IMR-90 (cell line): ENCODE data around the gene PFDN1.

Source experiments
- BHLHE40 ChIP-seq: fragments of 150-350 bp; IDR thresholded peaks from 2 replicates; pipeline ENCODE4 v1.6.1; 2016; ENCODE audit warnings: mild to moderate bottlenecking, low read depth, low read length
- POLR2A ChIP-seq: IDR thresholded peaks from 2 replicates; pipeline ENCODE4 v1.6.1; 2012; ENCODE audit warnings: mild to moderate bottlenecking, low read depth, low read length
- TF ChIP-seq, protein P1 (sequence below): conservative IDR thresholded peaks from 2 replicates; pipeline ENCODE4 v1.5.1; 2012; ENCODE audit warnings: mild to moderate bottlenecking, low read depth, low read length, improper control_type of control experiment
- TF ChIP-seq, protein P2 (sequence below): fragments of 150-350 bp; IDR thresholded peaks from 2 replicates; pipeline ENCODE4 v1.6.1; 2017; ENCODE audit warnings: mild to moderate bottlenecking, antibody characterized with exemption, low read length, low read depth

DNA sequence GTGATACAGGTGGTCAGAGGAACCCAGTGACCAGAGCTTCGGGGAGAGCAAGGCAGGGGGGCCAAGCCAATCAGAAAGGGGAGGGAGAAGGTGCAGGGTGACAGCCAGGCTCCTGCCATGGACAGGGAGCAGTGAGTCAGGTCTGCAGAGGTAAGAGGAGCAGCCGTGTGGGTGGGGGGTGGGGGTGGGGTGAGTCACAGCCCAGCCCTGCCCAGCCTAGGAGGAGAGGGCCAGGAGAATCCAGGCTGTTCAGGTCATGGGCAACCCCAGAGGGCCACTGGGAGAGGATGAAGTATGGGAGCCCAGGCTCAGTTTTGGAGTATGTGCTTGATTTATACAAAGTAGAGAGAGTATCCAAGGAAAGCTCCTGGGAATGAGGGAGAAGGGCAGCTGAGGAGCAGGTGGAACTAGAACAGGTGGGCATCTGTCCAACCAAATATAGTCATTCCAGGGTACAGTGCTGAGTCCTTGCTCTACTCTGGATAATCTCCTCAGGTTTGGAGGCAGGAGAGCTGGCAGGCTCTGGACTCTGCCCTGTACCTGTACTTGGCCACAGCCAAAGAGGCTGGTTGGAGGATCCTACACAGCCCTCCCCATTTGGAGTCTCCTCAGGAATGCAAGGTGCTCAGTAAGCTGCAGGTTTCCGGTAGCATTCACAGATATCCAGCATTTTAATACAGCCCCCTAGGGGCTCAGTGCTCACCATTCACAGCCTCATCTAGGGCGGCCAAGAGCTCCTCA lies 42.0 kb upstream of the PFDN1 start:
- TF ChIP-seq POLR2A (no peak), BHLHE40 (no peak)
- TF ChIP-seq, protein P1, sequence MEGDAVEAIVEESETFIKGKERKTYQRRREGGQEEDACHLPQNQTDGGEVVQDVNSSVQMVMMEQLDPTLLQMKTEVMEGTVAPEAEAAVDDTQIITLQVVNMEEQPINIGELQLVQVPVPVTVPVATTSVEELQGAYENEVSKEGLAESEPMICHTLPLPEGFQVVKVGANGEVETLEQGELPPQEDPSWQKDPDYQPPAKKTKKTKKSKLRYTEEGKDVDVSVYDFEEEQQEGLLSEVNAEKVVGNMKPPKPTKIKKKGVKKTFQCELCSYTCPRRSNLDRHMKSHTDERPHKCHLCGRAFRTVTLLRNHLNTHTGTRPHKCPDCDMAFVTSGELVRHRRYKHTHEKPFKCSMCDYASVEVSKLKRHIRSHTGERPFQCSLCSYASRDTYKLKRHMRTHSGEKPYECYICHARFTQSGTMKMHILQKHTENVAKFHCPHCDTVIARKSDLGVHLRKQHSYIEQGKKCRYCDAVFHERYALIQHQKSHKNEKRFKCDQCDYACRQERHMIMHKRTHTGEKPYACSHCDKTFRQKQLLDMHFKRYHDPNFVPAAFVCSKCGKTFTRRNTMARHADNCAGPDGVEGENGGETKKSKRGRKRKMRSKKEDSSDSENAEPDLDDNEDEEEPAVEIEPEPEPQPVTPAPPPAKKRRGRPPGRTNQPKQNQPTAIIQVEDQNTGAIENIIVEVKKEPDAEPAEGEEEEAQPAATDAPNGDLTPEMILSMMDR: no peak
- TF ChIP-seq, protein P2, sequence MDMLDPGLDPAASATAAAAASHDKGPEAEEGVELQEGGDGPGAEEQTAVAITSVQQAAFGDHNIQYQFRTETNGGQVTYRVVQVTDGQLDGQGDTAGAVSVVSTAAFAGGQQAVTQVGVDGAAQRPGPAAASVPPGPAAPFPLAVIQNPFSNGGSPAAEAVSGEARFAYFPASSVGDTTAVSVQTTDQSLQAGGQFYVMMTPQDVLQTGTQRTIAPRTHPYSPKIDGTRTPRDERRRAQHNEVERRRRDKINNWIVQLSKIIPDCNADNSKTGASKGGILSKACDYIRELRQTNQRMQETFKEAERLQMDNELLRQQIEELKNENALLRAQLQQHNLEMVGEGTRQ: no peak
